NCI-H526 (cell line): ENCODE measurements around the gene CRCP.
"Not testable (repeated sequence)": the region's sequence is repeated elsewhere in the genome, so short reads cannot be mapped to it uniquely, and the experiment has no call there.

ENCODE experiments used
- DNase-seq, 2 experiments: peaks; one replicate each; lab custom pipeline; 2025; lab: John Stamatoyannopoulos, UW

The CRCP gene

GRCh38 chr7:66156035-66156434, 41.4 kb downstream of the CRCP start:
- DNase-seq = not testable (repeated sequence)

- DNase-seq = no peak
Observed at GRCh38 chr7:66157060-66157459, 42.4 kb downstream of the CRCP start.

GRCh38 chr7:66162622-66163021, 48.0 kb downstream of the CRCP start:
- DNase-seq = no peak

- no peak for DNase-seq
Observed at GRCh38 chr7:66163186-66163610, 48.6 kb downstream of the CRCP start.

- DNase-seq = no peak
Observed at GRCh38 chr7:66164356-66164755, 49.7 kb downstream of the CRCP start.

- no peak for DNase-seq
Observed at GRCh38 chr7:66167773-66168387, 53.2 kb downstream of the CRCP start.

- no peak for DNase-seq
Observed at GRCh38 chr7:66169616-66170015, 55.0 kb downstream of the CRCP start.

- DNase-seq = no peak
Observed at GRCh38 chr7:66170309-66171231, 55.9 kb downstream of the CRCP start.

- peak in 1 of 2 experiments; percentile 30 for DNase-seq
Observed at GRCh38 chr7:66172536-66173401, 58.1 kb downstream of the CRCP start.

GRCh38 chr7:66173856-66174255, 59.2 kb downstream of the CRCP start:
- no peak for DNase-seq

- not testable (repeated sequence) for DNase-seq
Observed at GRCh38 chr7:66175006-66175405, 60.4 kb downstream of the CRCP start.

GRCh38 chr7:66176914-66177313, 62.3 kb downstream of the CRCP start:
- DNase-seq = no peak

GRCh38 chr7:66178258-66178657, 63.6 kb downstream of the CRCP start:
- no peak for DNase-seq

- DNase-seq = no peak
Observed at GRCh38 chr7:66181329-66181728, 66.7 kb downstream of the CRCP start.

GRCh38 chr7:66181845-66182244, 67.2 kb downstream of the CRCP start:
- no peak for DNase-seq

- no peak for DNase-seq
Observed at GRCh38 chr7:66182920-66183319, 68.3 kb downstream of the CRCP start.

GRCh38 chr7:66183700-66184099, 69.1 kb downstream of the CRCP start:
- DNase-seq = no peak

GRCh38 chr7:66185680-66186187, 71.1 kb downstream of the CRCP start:
- no peak for DNase-seq

- DNase-seq = no peak
Observed at GRCh38 chr7:66186991-66187390, 72.3 kb downstream of the CRCP start.

GRCh38 chr7:66187905-66188304, 73.3 kb downstream of the CRCP start:
- DNase-seq = no peak

GRCh38 chr7:66188645-66189044, 74.0 kb downstream of the CRCP start:
- no peak for DNase-seq
